RWPE2 (cell line): ENCODE results near the gene ITGA8.

Experiments
- ATAC-seq: fragments of 200-7000 bp; cut with Tn5 transposase; 3 replicates; pipeline ENCODE4 v1.9.1; 2021; ENCODE audit warnings: low read depth
- DNase-seq: peaks from one replicate; pipeline ENCODE4 v3.0.0-alpha.2; 2020; ENCODE audit warnings: low spot score
- H3K27ac ChIP-seq: fragments of 450-650 bp; 2 replicates; pipeline ENCODE4 v1.5.1; 2017; ENCODE audit warnings: mild to moderate bottlenecking; ENCODE audit not compliant: poor library complexity, severe bottlenecking
- H3K27me3 ChIP-seq: fragments of 250-450 bp; sonication (Bioruptor Pico); 2 replicates; pipeline ENCODE4 v1.5.1; 2021; ENCODE audit warnings: mild to moderate bottlenecking, moderate library complexity; ENCODE audit not compliant: insufficient read depth, poor library complexity, severe bottlenecking
- H3K36me3 ChIP-seq: fragments of 250-450 bp; sonication (Bioruptor Pico); 2 replicates; pipeline ENCODE4 v1.5.1; 2020; ENCODE audit warnings: low read depth, mild to moderate bottlenecking, moderate library complexity
- H3K4me1 ChIP-seq: fragments of 250-450 bp; sonication (Bioruptor Pico); 2 replicates; pipeline ENCODE4 v1.5.1; 2021; ENCODE audit warnings: mild to moderate bottlenecking, moderate library complexity; ENCODE audit not compliant: insufficient read depth, poor library complexity, severe bottlenecking
- H3K4me3 ChIP-seq: fragments of 250-450 bp; sonication (Bioruptor Pico); 2 replicates; pipeline ENCODE4 v1.5.1; 2021; ENCODE audit warnings: mild to moderate bottlenecking, moderate library complexity; ENCODE audit not compliant: severe bottlenecking
- H3K9me3 ChIP-seq: fragments of 250-450 bp; sonication (Bioruptor Pico); 2 replicates; pipeline ENCODE4 v1.5.1; 2021; ENCODE audit warnings: mild to moderate bottlenecking, moderate library complexity; ENCODE audit not compliant: severe bottlenecking
- CTCF ChIP-seq: fragments of 450-650 bp; IDR thresholded peaks from one replicate; pipeline ENCODE4 v1.5.1; 2017; ENCODE audit warnings: mild to moderate bottlenecking, moderate library complexity; ENCODE audit not compliant: poor library complexity, severe bottlenecking

ITGA8 gene

GRCh38 chr10:15678851-15679250 is 40.9 kb downstream of the ITGA8 start:
- H3K4me3 ChIP-seq = no peak overlapping the region
- no peaks in the 10 kb centered on the region for H3K4me1 ChIP-seq
- ATAC-seq (no peak), DNase-seq (no peak)
- no peaks in the 10 kb centered on the region for H3K36me3 ChIP-seq
- H3K27me3 ChIP-seq = peaks cover 5% of the 10 kb centered on the region
- no peak for TF ChIP-seq CTCF
- H3K9me3 ChIP-seq = no peaks in the 10 kb centered on the region
- H3K27ac ChIP-seq = no peak overlapping the region

- Histone ChIP-seq H3K9me3 (no peaks in the 10 kb centered on the region), H3K4me3 (no peak overlapping the region), H3K27me3 (peaks cover 4% of the 10 kb centered on the region), H3K27ac (no peak overlapping the region), H3K4me1 (no peaks in the 10 kb centered on the region), H3K36me3 (no peaks in the 10 kb centered on the region)
- ATAC-seq = no peak
- no peak for DNase-seq
- TF ChIP-seq CTCF = no peak
Observed at GRCh38 chr10:15672469-15672868, 47.3 kb downstream of the ITGA8 start.

- TF ChIP-seq CTCF = no peak
- no peaks in the 10 kb centered on the region for H3K36me3 ChIP-seq
- H3K9me3 ChIP-seq = no peaks in the 10 kb centered on the region
- H3K27me3 ChIP-seq = peaks cover 4% of the 10 kb centered on the region
- no peaks in the 10 kb centered on the region for H3K4me1 ChIP-seq
- H3K4me3 ChIP-seq = no peak overlapping the region
- ATAC-seq (no peak), DNase-seq (no peak)
- no peak overlapping the region for H3K27ac ChIP-seq
Observed at GRCh38 chr10:15670880-15671279, 48.8 kb downstream of the ITGA8 start.

- DNase-seq = no peak
- Histone ChIP-seq H3K9me3 (no peaks in the 10 kb centered on the region), H3K36me3 (no peaks in the 10 kb centered on the region), H3K27ac (no peak overlapping the region), H3K4me1 (no peaks in the 10 kb centered on the region), H3K4me3 (no peak overlapping the region), H3K27me3 (no peaks in the 10 kb centered on the region)
- TF ChIP-seq CTCF = no peak
- ATAC-seq = no peak
Observed at GRCh38 chr10:15661574-15661973, 58.1 kb downstream of the ITGA8 start.

- no peaks in the 10 kb centered on the region for H3K36me3 ChIP-seq
- no peaks in the 10 kb centered on the region for H3K27me3 ChIP-seq
- no peak for TF ChIP-seq CTCF
- no peak overlapping the region for H3K27ac ChIP-seq
- no peaks in the 10 kb centered on the region for H3K9me3 ChIP-seq
- no peaks in the 10 kb centered on the region for H3K4me1 ChIP-seq
- ATAC-seq (no peak), DNase-seq (no peak)
- H3K4me3 ChIP-seq = no peak overlapping the region
Observed at GRCh38 chr10:15660990-15661389, 58.7 kb downstream of the ITGA8 start.
